C4-2B (cell line): ENCODE results near the gene XPA.

Source experiments
- CTCF ChIP-seq: fragments of 450-650 bp; conservative IDR thresholded peaks from 2 replicates; pipeline ENCODE4 v1.5.1; 2017; ENCODE audit warnings: mild to moderate bottlenecking
- ZFX ChIP-seq: fragments of 450-650 bp; IDR thresholded peaks from 2 replicates; pipeline ENCODE4 v1.6.1; 2017

GRCh38 chr9:97704345-97704677 lies 7.2 kb upstream of the XPA start:
- TF ChIP-seq CTCF (no peak), ZFX (no peak)
